Fibroblast of peridontal ligament (primary cell): ENCODE data around the gene FGF23.
A peak's percentile ranks its signal among the peaks of the same experiment; 100 is the strongest.

Experiments
- DNase-seq: peaks from one replicate; pipeline ENCODE4 v3.0.0-alpha.2; 2010; ENCODE audit errors: extremely low read depth

The FGF23 gene

GRCh38 chr12:4383304-4383865 is 3.9 kb upstream of the FGF23 start:
- DNase-seq: no peak

- no peak for DNase-seq
Observed at GRCh38 chr12:4380332-4380731, 820 bp upstream of the FGF23 start.

DNA sequence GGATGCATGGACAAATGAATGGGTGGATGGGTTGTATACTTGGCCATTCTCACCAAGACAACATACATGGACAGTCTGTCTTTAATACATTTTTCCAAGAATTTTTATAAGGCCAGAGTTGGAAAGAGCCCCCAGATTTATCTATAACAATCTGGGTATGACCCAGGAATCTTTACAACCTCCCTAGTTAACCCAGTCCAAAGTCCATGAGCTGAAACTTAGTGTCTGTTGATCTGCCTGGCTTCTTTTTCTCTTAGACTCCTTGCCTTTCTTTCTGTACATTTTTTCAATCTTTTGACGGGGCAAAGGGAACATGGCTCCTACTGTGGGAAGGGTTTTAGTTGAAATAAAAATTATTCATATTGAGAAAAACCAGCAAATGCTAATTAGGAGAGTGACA is 740 bp downstream of the FGF23 start:
- DNase-seq: no peak

- DNase-seq: no peak
Observed at GRCh38 chr12:4375449-4375848, 4.1 kb downstream of the FGF23 start.

- DNase-seq: no peak
Observed at GRCh38 chr12:4372653-4373052, 6.9 kb downstream of the FGF23 start.

- DNase-seq: no peak
Observed at GRCh38 chr12:4370265-4370664, 9.2 kb downstream of the FGF23 start.

- DNase-seq: no peak
Observed at GRCh38 chr12:4369548-4369947, 10.0 kb downstream of the FGF23 start.

- no peak for DNase-seq
Observed at GRCh38 chr12:4366090-4366489, 13.4 kb downstream of the FGF23 start.

DNA sequence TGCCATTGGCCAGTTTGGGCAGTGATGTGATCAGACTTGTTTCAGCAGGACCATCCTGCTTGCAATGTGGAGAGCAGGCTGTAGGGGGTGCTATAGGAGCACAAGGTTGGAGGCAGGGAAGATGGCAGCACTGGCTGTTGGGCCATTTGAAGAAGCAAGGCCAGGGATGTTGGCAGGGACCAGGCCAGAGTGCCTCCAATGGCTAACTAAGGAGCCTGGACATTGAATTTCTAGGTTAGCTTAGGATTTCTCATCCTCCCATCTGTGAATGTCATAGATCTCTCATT is 23.5 kb downstream of the FGF23 start:
- peak; percentile 2 for DNase-seq

DNA sequence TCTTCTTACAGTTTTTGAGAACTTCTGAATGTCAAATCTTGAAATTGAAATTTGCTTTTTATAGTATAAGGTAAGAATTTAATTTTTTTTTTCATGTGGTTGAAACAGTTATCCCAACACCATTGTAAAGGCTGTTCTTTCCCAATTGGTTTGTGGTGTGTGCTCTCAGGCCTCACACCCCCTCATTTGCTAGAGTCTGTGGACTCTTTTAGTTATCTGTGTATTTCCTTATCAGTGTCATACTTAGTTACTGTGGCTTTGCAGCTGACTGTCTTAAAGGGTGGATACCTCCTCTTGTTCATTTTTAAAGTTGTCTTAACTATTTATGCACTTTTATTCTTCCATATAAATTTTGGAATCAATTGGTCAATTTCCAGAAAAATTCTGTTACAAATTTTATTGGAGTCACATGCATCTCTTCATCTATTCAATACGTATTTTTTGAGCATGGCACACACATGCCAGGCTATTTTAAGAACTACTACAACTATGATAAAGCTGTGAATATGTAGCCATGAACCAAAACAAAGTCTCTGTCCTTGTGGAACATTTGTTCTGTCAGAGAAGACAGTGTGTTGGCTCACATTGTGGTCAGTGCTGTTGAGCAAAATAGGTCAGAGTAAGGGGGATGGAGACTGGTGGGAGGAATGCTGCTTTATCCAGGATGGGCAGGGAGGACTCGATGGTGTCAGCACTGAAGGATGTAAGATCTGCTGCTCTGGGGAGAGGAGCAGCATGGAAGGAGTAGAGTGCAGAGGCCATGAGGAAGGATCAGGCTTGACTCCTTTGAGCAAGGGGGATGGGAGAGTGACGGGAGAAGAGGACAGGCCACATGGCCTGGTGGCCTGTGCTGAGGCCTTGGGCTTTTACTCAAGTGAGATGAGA is 24.1 kb downstream of the FGF23 start:
- DNase-seq: no peak

GRCh38 chr12:4353785-4354208 is 25.7 kb downstream of the FGF23 start:
- peak; percentile 4 for DNase-seq

- no peak for DNase-seq
Observed at GRCh38 chr12:4346931-4347330, 32.6 kb downstream of the FGF23 start.

DNA sequence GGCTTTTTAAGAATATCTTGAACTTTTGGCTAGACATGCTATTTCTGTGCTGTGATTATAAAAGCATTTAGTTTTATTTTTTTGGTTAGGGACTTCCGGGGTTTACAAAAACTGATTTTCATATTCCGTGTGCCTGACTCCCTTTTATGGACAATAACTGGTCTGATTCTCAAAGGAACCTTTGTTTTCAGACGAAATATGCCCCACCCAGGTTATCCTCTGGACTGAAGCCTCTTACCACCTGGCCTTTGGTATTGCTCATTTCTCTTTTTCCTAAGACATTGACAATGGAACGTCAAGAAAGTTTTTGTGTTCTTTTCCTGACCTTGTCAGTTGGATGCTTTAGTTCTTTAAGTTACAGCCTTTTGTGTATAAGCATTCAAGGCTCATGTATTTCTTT is 47.7 kb downstream of the FGF23 start:
- DNase-seq: no peak

GRCh38 chr12:4331221-4331620 is 48.3 kb downstream of the FGF23 start:
- DNase-seq: no peak

GRCh38 chr12:4330203-4330602 is 49.3 kb downstream of the FGF23 start:
- no peak for DNase-seq

DNA sequence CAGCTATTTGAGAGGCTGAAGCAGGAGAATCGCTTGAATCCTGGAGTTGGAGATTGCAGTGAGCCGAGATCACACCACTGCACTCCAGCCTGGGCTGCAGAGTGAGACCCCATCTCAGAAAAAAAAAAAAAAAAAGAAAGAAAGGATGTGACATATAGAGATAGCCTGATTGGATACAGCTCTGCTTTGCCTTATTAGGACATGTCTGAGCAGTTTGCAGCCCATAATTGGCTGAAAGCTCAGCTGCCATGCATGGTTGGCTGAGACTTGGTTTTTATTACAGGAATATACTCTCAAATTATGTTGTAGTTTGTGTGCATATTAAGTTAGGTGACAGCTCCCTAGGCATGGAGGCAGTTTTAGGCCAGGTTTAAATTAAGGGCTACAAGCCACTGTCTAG is 52.2 kb downstream of the FGF23 start:
- DNase-seq: no peak

DNA sequence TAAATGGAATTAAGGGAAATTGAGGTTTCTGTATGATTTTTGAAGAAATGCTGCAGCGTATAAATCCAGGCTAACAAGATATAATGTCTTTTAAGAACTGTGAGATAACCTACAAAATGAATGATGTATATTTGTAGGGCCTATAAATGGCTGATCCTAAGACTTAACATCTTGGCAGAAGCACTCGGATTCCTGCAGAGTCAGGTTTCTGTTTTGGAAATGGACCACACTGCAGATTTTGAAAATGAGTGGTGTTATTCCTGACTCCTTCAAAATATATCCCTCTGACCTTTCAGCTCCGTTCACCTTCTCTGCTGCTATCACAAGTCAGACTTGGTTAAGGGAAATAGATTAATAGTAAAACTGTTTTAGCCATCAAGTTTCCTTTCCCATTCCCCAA is 53.5 kb downstream of the FGF23 start:
- peak; percentile 6 for DNase-seq

GRCh38 chr12:4324366-4324765 is 55.1 kb downstream of the FGF23 start:
- DNase-seq: no peak

DNA sequence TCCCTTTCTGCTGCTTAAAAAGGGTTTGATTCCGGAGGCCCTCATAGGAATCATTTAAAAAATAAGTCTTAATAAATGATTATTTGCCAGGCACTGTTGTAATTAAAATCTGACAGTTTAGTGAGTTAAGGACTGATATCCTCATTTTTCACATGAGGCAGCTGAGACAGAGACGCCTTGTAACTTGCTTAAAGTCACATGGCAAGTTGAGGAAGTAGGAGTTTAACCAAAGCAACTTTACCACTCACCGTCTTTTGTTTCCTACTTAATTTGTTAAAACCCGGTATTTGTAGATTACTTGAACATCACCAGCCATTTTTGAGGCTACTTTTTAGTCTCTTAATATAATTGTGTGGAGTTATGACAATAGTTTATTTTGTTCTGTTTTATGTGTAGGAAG is 56.1 kb downstream of the FGF23 start:
- DNase-seq: no peak

DNA sequence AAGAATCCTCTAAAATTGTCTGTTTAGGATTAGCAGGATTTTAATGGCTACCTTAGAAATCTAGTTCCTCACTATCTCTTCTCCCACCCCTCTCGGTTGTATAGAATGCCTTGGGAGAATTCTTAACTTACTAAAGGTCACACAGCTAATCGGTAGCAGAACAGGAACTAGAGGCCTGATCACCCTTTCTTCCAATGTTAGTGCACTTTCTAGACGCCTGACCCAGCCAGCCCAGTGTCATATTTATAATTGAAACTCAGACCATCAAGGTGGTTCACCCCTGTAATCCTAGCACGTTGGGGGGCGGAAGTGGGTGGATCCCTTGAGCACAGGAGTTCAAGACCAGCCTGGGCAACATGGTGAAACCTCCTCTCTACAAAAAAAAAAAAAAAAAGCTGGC is 56.8 kb downstream of the FGF23 start:
- no peak for DNase-seq

DNA sequence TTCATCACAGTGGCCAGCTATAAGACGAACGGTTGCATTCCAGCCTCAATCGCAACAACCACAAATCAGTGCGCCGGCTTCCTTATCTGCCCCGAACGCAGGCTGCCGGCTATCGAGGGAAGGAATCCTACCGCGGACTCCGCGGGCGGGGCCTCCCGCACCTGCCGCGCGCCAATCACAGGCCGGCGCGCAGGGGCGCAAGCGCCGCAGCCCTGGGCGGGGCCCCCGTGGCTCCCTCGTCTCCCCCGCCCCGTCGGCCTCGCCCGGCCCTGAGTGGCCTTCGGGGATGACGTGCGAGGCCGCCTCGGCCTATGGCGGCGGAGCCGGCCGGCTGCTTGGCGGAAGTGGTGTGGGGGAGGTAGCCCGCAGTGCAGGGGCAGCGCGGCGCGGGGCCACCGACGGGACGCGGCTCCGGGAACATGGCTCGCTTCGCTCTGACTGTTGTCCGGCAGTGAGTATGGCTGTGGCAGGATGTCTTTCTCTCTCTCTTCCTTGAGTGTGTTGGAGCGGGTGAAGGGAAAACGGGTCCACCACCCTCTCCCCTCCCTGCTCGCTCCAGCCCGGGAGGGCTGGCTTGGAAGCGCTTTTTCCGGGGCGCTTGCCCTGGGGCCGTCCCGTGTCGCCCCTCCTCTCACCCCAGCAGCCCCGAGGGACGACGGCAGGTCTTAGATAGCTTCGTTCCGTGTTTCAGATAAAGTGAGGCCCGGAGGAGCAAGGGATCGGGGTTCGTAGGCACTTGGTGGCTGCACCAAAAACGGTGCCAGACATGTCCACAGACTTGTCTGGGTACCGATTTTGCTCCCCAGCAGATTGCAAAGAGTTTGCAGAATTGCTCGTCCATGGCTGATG is 58.4 kb downstream of the FGF23 start, which contains the start of gene TIGAR:
TIGAR (plus strand) TSS at position 361 of the 849 bp plus-strand sequence; CDS start at position 420, 59 bp downstream.
- DNase-seq: peak; percentile 81

DNA sequence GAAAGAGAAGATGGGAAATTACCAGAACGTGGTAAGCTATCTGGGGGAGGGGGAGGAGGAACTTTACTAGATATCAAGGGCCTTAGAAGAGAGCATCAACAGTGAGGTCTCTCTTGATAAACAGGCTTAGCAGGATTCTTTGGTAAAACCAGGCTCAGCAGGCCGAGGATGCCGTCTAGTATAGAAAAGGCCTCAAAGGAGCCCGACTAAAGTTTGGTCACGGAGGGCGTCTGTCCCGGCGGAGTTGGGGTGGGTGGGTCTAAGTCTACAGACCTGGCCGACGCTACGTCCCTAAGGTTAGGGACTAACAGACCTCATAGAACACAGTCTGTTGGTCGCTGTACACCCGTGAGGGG is 59.0 kb downstream of the FGF23 start:
- no peak for DNase-seq
